UCSD-AML1 (cell line): Measurements from ENCODE around the gene FBXW11.
A peak's percentile ranks its signal among the peaks of the same experiment; 100 is the strongest.
"Not testable (repeated sequence)": the region's sequence is repeated elsewhere in the genome, so short reads cannot be mapped to it uniquely, and the experiment has no call there.

ENCODE experiments used
- DNase-seq: peaks from one replicate; lab custom pipeline; 2025; ENCODE audit not compliant: unreplicated experiment; lab: John Stamatoyannopoulos, UW

Gene FBXW11

DNA sequence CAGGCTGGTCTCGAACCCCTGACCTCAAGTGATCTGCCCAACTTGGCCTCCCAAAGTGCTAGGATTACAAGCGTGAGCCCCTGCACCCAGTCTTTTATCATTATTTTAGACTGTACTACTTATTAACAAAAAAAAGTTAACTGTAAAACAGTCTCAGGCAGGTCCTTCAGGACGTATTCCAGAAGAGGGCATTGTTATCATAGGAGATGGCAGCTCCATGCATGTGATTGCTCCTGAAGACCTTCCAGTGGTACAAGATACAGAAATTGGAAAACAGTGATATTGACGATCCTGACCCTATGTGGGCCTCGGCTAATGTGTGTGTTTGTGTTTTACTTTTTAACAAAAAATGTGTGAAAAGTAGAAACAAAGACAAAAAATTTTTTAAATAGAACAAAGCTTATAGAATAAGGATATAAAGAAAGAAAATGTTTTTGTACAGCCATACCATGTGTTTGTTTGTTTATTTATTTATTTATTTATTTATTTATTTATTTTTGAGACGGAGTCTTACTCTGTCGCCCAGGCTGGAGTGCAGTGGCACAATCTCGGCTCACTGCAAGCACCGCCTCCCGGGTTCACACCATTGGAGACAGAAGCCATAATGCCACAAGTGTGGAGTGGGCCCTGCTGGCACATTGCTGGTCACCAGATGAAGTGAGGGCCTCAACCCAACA lies 13.8 kb upstream of the FBXW11 start:
- DNase-seq, result not testable (repeated sequence)

DNA sequence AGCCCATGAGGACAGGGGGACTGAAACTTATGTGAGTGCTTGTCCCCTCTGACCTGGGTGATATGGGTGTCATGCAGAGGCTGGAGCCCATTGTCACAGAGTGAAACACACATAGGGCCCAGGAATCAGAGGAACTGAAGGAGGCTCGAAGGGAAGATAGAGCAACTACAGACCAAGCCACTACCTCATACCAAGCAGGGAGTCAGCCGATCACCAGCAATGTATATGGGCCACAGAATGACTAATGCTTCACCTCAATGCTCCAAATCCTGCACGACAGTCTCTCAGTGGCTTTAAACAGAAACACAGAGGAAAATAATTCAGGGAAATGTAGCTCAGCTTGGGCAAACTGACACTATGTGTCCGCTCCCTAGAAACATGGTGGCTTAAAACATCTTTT lies 8.9 kb upstream of the FBXW11 start:
- DNase-seq, result no peak

- no peak for DNase-seq
These were observed 3.8 kb upstream of the FBXW11 start for GRCh38 chr5:172010278-172010677.

DNA sequence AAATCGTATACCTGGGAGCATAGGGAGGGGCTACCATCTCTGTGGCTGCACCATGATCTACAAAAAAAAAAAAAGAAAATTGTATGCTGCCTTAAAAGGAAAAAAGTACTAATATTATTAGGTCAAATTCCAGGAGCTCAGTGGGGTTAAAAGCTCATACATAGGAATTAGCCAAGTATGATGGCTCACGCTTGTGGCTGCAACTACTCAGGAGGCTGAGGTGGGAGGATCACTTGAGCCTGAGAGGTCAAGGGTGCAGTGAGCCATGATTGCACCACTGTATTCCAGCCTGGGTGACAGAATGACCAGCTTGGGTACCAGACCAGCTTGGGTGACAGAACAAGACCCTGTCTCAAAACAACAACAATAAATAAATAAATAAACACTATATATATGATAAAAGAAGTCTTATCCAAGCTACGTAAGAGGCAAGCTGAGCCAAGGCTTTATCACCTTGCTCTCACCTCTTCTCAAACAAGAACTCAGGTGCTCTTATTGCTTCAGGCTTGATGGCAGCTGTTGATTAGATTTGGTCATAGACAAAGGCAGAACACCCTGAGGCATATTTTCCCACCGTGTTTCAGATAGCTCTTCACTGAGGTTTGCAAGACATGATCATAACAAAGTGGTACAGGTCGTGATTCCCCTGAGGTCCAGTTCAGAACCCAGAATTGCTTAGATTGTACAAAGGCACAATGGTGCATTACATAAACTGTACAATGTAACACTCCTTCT lies 3.3 kb upstream of the FBXW11 start:
- DNase-seq, result no peak

- no peak for DNase-seq
These were observed 2.3 kb upstream of the FBXW11 start for GRCh38 chr5:172008689-172009141.

GRCh38 chr5:172008111-172008455 lies 1.6 kb upstream of the FBXW11 start:
- DNase-seq, result no peak

GRCh38 chr5:172007175-172008110 lies 1.0 kb upstream of the FBXW11 start:
- DNase-seq, result no peak

DNA sequence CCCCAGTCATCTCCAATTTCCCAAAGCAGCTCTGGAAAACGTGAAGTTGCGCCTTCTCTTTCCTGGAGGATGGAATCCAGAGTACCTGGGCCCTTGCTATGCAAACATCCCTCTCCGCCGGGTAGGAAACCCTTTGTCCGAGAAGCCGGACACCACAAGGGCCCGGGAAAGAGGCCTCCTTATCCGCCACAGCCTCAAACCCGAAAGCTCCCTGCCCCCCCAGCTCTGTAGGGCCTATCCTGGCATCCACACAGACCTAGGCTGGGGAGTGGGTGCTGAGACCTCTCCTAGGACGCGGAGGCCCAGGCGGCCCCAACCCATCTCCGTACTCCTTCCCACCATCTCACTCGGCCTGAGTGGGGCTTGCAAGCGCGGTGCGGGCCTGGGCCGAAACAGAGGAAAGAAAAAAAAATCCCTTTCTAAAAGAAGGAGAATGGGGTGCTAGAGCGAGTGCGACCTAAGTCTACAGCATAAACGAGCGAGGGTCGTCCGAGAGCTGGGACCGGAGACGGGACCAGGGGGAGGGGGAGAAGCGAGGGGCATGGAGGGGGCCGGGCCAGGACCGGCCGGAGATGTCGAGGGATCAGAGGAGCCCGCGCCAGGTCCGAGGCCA lies 624 bp downstream of the FBXW11 start:
- DNase-seq, result peak; percentile 55

DNA sequence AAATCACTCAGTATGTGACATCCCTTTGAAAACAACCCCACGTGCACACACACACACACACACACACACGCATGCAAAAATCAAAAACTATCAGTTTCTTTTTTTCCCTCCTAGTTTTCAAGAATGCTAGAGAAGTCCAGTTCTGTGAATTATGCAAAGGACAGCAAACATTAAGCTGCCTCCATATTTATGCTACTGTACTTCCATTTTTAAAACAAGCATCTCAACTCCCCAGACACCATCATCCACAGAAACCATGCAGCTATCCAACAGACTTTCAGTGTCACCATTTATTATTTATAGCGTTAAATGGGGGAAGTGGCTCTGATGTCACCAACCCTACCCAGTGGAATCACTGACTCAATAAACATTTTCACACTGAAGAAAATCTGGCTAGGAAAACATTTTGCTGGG lies 1.6 kb downstream of the FBXW11 start:
- no peak for DNase-seq

GRCh38 chr5:172003746-172004145 lies 2.7 kb downstream of the FBXW11 start:
- DNase-seq, result no peak

DNA sequence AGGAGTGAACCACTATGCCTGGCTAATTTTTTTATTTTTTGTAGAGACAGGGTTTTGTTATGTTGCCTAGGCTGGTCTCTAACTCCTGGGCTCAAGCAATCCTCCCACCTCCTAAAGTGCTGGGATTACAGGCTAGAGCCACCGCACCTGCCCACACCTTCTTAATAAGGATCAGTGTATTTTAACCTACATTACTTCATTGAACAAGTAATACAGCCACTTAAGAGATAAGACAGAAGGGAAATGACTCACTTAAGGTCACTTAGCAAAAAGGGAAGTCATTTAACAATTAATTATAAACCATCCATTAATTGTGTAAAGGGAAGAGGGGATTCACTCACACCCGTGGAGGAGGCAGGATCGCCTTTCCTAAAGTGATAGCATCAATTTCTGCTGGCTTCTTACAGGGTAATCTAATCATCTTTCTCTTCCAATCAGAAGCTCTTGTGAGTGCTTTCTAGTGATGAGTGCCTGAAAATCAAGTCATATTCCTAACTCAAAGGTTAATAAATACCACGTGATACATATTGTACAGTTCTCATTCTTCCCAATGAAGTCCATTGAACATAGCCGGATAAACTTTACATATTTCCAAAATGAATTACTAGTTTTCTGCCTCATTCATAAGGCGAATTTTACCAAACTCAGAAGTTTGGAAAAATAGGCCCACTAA lies 3.5 kb downstream of the FBXW11 start:
- no peak for DNase-seq

DNA sequence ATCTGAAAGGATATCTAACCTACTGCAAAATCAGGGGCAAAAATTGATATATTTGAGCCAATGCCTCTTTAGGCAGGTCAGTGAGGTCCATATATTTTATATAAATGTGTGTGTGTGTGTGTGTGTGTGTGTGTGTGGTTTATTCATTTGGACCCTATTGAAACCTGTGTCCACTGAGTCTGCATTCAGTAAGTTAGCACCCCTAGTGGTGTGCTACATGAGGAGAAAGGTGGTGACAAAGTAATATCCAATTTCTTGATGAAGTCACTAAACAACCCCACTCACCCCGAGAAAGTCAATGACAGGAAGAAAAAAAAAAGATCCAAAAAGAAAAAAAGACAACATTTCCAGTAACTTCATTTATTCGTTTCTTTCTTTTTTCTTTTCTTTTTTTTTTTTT lies 4.1 kb downstream of the FBXW11 start:
- no peak for DNase-seq

- no peak for DNase-seq
These were observed 6.6 kb downstream of the FBXW11 start for GRCh38 chr5:171999877-172000276.

DNA sequence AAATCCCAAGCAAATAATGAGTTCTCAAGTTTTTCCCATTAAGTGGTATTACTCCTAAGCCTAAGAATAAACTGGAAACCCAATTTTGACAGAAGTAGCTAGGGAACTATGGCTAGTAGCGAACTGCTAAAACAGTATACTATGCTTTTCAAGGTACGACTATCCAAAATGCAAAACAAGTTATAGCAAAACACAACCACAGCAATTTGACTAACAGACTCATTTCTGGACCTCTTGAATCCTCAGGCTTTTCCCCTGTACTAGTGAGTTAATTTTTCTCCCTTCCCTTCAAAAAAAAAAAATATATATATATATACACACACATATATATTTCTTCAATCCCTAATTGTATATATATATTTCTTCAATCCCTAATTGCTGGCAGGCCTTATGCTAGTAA lies 7.3 kb downstream of the FBXW11 start:
- DNase-seq, result no peak

DNA sequence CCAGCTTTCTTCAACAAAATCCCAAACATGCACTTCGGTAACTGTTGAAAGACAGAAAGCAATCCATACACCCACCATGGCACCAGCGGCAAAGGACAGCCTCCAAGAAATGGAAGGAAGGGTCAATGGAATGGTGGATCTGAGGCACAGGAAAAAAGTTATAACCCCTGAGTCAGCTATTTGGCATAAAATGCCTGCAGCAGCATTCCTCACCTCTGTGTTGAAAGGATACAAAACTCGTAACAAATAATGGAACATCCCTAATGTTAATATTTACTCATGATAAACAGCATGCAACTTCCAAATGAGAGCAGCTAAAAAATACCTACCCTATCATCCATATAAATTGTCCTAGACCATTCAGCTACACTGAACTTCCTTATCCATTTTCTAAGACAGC lies 9.4 kb downstream of the FBXW11 start:
- no peak for DNase-seq

DNA sequence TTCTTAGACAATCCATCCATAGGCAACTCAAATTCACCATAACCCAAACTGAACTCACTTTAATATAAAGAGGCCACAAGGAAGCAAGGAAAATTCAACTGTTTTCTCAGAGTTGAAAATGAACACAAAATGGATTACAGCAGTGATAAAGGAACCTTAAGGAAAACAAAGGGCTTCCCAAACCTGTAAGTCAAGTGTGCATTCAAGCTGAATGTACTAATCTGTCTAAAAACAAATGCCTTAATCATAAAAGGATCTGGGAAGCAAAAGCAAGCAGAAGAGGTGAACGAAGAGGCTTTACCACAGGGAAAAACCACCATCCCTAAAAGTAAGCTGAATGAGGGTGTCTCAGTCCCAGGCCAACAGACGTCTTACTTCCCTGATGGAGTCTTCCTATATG lies 13.6 kb downstream of the FBXW11 start:
- no peak for DNase-seq

GRCh38 chr5:171992305-171992704 lies 14.1 kb downstream of the FBXW11 start:
- no peak for DNase-seq

DNA sequence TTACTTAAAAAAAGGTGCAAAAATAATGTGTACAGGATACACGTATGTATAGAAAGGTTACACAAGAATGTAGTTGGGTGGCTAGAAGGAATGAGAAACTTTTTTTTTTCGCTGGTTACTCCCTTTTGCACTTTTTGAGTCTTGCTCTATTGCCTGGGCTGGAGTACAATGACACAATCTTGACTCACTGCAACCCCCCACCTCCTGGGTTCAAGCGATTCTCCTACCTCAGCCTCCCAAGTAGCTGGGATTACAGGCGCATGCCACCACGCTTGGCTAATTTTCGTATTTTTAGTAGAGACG lies 15.8 kb downstream of the FBXW11 start:
- no peak for DNase-seq

- DNase-seq, result no peak
These were observed 16.3 kb downstream of the FBXW11 start for GRCh38 chr5:171989946-171990712.

DNA sequence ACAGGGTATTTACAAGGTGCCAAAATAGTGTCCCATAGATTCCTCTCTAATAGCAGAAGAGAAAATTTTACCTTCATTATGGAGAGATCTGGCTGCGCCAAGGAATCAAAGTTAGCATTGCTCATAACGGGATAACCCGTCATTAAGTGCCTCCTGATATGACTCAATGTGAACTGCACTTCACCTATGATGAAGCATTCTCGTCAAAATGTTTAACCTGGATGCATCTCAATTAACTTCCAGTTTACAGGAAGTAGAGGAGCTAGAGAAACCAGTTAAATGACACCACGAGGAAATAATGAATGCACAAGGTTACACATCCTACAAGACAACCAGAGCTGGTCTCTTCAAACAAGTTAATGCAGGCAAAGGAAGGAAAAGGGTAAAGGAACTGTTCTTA lies 17.2 kb downstream of the FBXW11 start:
- no peak for DNase-seq
